HUES64 (cell line): Measurements from ENCODE around the gene C16orf92.

Experiments
- H3K27ac ChIP-seq: 2 replicates; pipeline ENCODE4 v1.7.0; 2013; ENCODE audit warnings: low read depth, low read length, inconsistent platforms
- H3K27me3 ChIP-seq: 2 replicates; pipeline ENCODE4 v1.6.1; 2013; ENCODE audit warnings: mild to moderate bottlenecking, low read length; ENCODE audit not compliant: insufficient read depth
- H3K36me3 ChIP-seq: 2 replicates; pipeline ENCODE4 v1.6.1; 2013; ENCODE audit warnings: mild to moderate bottlenecking, low read length; ENCODE audit not compliant: insufficient read depth
- H3K4me1 ChIP-seq: 2 replicates; pipeline ENCODE4 v1.6.1; 2013; ENCODE audit warnings: mild to moderate bottlenecking, low read length, moderate library complexity; ENCODE audit not compliant: insufficient read depth
- H3K4me3 ChIP-seq: 2 replicates; pipeline ENCODE4 v1.5.1; 2013; ENCODE audit warnings: mild to moderate bottlenecking, low read length, moderate library complexity
- H3K9ac ChIP-seq: 2 replicates; pipeline ENCODE4 v1.6.1; 2013; ENCODE audit warnings: mild to moderate bottlenecking, low read depth, low read length
- H3K9me3 ChIP-seq: 2 replicates; pipeline ENCODE4 v1.6.1; 2013; ENCODE audit warnings: low read depth, low read length; ENCODE audit not compliant: insufficient read depth
- WGBS: fragments of 150-250, 120-280 bp; methylation state at CpG from one replicate; pipeline ENCODE4 v1.1.7; 2013; ENCODE audit warnings: missing lambda C conversion rate; 5-methylcytosine and 5-hydroxymethylcytosine counted together

C16orf92 gene

GRCh38 chr16:29999605-30000004 lies 23.4 kb upstream of the C16orf92 start:
- Histone ChIP-seq H3K36me3 (peaks cover 26% of the 10 kb centered on the region; the same call in 1 of the 2 replicates), H3K9me3 (no peaks in the 10 kb centered on the region), H3K27me3 (no peaks in the 10 kb centered on the region), H3K9ac (no peak overlapping the region), H3K4me3 (no peak overlapping the region), H3K4me1 (peaks cover 3% of the 10 kb centered on the region; the same call in 1 of the 2 replicates), H3K27ac (no peak overlapping the region)
- 94% methylated on average over 6 of the region's 6 CpGs for WGBS

- Histone ChIP-seq H3K9ac (no peak overlapping the region), H3K36me3 (peaks cover 30% of the 10 kb centered on the region; the same call in 1 of the 2 replicates)
- 80% methylated on average over 33 of the region's 33 CpGs for WGBS
Observed at GRCh38 chr16:30000735-30001631, 22.0 kb upstream of the C16orf92 start.

DNA sequence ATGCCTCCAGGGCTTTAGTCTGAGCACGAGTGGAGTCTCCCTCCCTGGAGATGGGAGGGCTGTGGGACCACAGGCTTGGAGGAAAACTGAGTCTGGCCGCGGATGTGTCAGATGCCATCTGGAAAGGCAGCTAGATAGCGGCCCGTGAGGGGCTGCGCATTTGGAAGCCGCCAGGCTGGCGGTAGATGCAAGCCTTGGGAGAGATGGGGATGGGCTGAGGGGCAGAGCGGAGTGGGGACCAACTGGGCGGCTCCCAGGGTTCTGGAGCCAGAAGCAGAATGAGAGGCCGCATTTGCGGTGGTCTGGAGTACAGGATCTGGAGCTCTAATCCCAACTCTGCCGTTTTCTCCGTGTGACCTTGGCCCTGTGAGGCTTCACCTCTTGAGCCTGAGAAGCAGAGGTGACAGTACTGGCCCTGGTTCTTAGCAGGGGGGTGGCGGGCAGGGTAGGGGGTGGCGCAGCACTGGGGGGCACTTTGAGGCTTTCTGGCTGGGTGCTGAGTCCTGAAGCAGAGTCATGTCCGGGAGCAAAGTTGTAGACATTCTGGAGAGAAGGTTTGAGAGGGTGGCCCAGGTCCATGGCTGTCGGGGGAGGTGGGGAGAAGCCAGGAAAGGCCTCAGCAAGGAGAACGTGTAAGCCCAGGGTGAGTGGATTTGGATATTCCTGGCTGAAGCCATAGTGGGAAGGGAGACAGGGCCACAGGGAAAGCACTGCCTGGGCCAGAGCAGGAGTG lies 20.2 kb upstream of the C16orf92 start:
- no peak overlapping the region for H3K27ac ChIP-seq
- no peaks in the 10 kb centered on the region for H3K27me3 ChIP-seq
- peaks cover 31% of the 10 kb centered on the region; the same call in 1 of the 2 replicates for H3K36me3 ChIP-seq
- H3K9ac ChIP-seq: no peak overlapping the region
- H3K9me3 ChIP-seq: no peaks in the 10 kb centered on the region
- WGBS: 91% methylated on average over 19 of the region's 19 CpGs
- no peak overlapping the region for H3K4me3 ChIP-seq
- H3K4me1 ChIP-seq: 0 out of 2 replicates have a peak, but pooled peaks cover 3% of the 10 kb centered on the region

More at GRCh38 chr16:30000735-30001631, 22.0 kb upstream of the C16orf92 start:
- Histone ChIP-seq H3K4me1 (0 out of 2 replicates have a peak, but pooled peaks cover 3% of the 10 kb centered on the region), H3K9me3 (no peaks in the 10 kb centered on the region), H3K27me3 (no peaks in the 10 kb centered on the region), H3K27ac (peak overlapping the region; percentile 41; the same call in 1 of the 2 replicates), H3K4me3 (no peak overlapping the region; the same call in 1 of the 2 replicates)

- 93% methylated on average over 15 of the region's 17 CpGs for WGBS
- H3K9ac ChIP-seq: no peak overlapping the region
- no peaks in the 10 kb centered on the region for H3K9me3 ChIP-seq
- H3K27ac ChIP-seq: no peak overlapping the region
- H3K4me1 ChIP-seq: 0 out of 2 replicates have a peak, but pooled peaks cover 3% of the 10 kb centered on the region
- peaks cover 23% of the 10 kb centered on the region; the same call in 1 of the 2 replicates for H3K36me3 ChIP-seq
- H3K4me3 ChIP-seq: no peak overlapping the region
- H3K27me3 ChIP-seq: no peaks in the 10 kb centered on the region
Observed at GRCh38 chr16:30003670-30004423, 19.2 kb upstream of the C16orf92 start.

- Histone ChIP-seq H3K4me3 (no peak overlapping the region), H3K9ac (no peak overlapping the region; the same call in 1 of the 2 replicates), H3K4me1 (0 out of 2 replicates have a peak, but pooled peaks cover 3% of the 10 kb centered on the region), H3K27ac (no peak overlapping the region), H3K9me3 (no peaks in the 10 kb centered on the region), H3K27me3 (peaks cover 4% of the 10 kb centered on the region), H3K36me3 (peaks cover 21% of the 10 kb centered on the region; the same call in 1 of the 2 replicates)
- WGBS: 92% methylated on average over 19 of the region's 19 CpGs
Observed at GRCh38 chr16:30004424-30004776, 18.6 kb upstream of the C16orf92 start.

GRCh38 chr16:30004811-30005242 lies 18.2 kb upstream of the C16orf92 start:
- Histone ChIP-seq H3K4me1 (0 out of 2 replicates have a peak, but pooled peaks cover 3% of the 10 kb centered on the region), H3K9ac (no peak overlapping the region; the same call in 1 of the 2 replicates), H3K4me3 (no peak overlapping the region), H3K36me3 (peaks cover 18% of the 10 kb centered on the region; the same call in 1 of the 2 replicates), H3K27ac (no peak overlapping the region), H3K9me3 (no peaks in the 10 kb centered on the region), H3K27me3 (peaks cover 8% of the 10 kb centered on the region)
- WGBS: 83% methylated on average over 10 of the region's 11 CpGs

DNA sequence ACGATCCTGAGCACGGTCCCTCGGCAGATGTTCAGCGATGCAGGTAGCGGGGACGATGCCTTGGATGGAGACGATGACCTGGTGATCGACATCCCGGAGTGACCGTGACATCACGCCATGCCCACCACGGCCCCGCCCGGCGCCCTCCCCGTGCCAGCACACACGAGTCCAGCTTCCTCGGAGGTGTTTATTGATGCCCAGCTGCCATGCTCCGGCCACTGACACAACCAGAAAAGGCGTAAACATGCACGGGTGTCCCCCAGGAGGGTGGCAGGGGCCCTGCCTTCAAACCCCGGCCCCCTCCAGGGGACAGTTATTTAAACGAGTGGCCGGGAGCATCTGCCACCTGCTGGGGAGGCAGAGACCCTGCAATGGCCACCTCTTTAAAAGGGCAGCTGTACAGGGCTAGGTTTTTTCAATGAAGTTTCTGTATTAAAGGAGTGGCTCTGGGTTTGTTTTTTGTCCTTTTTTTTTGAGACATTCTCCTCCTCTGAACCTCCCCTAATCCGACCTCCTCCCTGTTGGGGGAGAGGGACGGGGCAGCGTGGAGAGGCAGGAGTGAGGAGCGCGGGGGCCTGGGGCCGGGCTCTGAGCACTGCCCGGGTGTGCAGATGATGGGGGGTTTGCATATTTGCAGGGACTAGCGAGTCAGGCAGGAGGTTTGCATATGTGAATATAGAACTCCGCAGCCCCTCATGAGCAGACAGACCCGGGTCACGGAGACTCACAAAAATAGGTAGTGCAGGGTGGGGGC lies 17.5 kb upstream of the C16orf92 start:
- Histone ChIP-seq H3K4me1 (0 out of 2 replicates have a peak, but pooled peaks cover 2% of the 10 kb centered on the region), H3K27ac (no peak overlapping the region), H3K27me3 (peaks cover 15% of the 10 kb centered on the region), H3K9ac (no peak overlapping the region), H3K36me3 (peaks cover 18% of the 10 kb centered on the region; the same call in 1 of the 2 replicates), H3K9me3 (no peaks in the 10 kb centered on the region), H3K4me3 (no peak overlapping the region)
- 84% methylated on average over 35 of the region's 35 CpGs for WGBS

DNA sequence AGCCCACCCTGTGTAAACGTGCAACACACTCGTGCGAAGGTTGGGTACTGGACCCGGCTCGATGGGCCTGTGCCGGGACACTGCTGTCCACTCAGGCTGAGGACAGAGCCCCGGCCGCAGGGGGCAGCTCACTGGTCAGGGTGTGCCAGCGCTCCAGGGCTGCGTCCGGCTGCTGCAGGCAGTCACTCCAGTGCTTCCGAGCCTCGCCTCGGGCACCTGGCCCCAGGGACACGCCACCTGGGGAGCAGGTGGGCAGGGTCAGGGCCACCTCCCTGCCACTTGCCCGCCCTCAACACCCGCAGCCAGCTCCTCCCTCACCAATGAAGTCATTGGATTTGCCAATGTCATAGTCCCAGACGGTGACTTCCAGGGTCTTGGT lies 16.9 kb upstream of the C16orf92 start:
- H3K27me3 ChIP-seq: peaks cover 19% of the 10 kb centered on the region
- 93% methylated on average over 18 of the region's 18 CpGs for WGBS
- no peak overlapping the region for H3K4me3 ChIP-seq
- peaks cover 18% of the 10 kb centered on the region; the same call in 1 of the 2 replicates for H3K36me3 ChIP-seq
- no peaks in the 10 kb centered on the region for H3K9me3 ChIP-seq
- no peak overlapping the region for H3K9ac ChIP-seq
- no peak overlapping the region for H3K27ac ChIP-seq
- no peaks in the 10 kb centered on the region for H3K4me1 ChIP-seq

GRCh38 chr16:30006659-30007377 lies 16.2 kb upstream of the C16orf92 start:
- no peaks in the 10 kb centered on the region for H3K9me3 ChIP-seq
- 91% methylated on average over 34 of the region's 34 CpGs for WGBS
- H3K36me3 ChIP-seq: peaks cover 16% of the 10 kb centered on the region; the same call in 1 of the 2 replicates
- H3K9ac ChIP-seq: no peak overlapping the region
- no peak overlapping the region for H3K27ac ChIP-seq
- H3K4me3 ChIP-seq: no peak overlapping the region
- peaks cover 25% of the 10 kb centered on the region for H3K27me3 ChIP-seq
- H3K4me1 ChIP-seq: no peaks in the 10 kb centered on the region
